ENCODE data around the gene FGF18. TPM values are rescaled to one million over a fixed set of nuclear protein-coding genes. Genes with fewer than 3 reads are reported as not detected.
A peak's percentile ranks its signal among the peaks of the same experiment; 100 is the strongest.

FGF18 gene
- total and polyA plus RNA-seq, 9 of the 15 experiments (the other 6 are each of a cell fraction or from before 2014, with no cell fraction given) = 0.05 to 0.18 (median 0.11) TPM; not detected in 6

DNA sequence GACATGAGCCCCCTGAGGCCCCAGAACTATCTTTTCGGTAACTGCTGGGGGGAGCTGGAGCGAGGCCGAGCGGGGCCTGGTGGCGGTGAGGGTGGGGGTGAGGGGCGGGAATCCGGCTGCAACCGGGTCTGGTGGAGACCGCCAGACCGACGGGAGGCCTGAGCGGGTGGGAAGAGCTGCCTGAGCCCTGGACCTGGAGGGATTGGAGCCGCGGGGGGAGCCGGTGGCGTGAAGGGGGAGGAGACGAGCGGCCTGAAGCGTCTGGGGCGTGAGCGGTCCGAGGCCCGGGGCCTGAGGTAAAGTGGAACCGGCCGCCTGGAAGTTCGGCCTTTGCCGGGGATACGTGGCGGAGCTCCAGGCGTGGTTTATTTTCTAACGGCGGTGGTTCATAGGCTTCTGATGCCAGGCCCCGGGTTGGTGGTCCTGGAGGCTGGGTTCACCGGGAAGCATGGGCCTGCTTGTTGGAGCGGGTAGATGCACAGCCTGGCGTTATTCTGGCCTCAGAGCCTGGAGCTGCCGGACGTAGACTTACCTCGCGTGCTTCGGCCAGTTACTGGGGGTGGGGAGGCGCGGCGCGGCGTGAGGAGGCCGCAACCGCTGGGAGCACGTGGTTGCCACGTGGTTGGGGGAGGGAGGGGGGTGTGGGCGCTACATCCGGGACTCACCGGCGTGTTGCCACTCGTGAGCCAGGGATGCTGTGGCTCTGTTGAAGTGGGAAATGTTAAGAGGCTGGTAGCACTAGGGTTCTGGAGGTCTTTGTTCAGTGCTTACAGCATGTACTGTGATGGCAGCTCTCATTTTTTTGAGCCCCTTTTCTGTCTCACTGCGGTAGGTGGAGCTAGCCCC is 31.3 kb upstream of the FGF18 start (continued):
- TF ChIP-seq MAFF (IDR thresholded peaks at IDR 0.05; ENCODE audit: low read length) = no peak
- TF ChIP-seq NR4A1 (CRISPR knock-in tag; IDR thresholded peaks at IDR 0.05) = no peak
- TF ChIP-seq NR4A1 (tag; IDR thresholded peaks at IDR 0.05) = 0 out of 2 replicates have a peak, but pooled peaks have one; percentile 41
- TF ChIP-seq, protein P1, sequence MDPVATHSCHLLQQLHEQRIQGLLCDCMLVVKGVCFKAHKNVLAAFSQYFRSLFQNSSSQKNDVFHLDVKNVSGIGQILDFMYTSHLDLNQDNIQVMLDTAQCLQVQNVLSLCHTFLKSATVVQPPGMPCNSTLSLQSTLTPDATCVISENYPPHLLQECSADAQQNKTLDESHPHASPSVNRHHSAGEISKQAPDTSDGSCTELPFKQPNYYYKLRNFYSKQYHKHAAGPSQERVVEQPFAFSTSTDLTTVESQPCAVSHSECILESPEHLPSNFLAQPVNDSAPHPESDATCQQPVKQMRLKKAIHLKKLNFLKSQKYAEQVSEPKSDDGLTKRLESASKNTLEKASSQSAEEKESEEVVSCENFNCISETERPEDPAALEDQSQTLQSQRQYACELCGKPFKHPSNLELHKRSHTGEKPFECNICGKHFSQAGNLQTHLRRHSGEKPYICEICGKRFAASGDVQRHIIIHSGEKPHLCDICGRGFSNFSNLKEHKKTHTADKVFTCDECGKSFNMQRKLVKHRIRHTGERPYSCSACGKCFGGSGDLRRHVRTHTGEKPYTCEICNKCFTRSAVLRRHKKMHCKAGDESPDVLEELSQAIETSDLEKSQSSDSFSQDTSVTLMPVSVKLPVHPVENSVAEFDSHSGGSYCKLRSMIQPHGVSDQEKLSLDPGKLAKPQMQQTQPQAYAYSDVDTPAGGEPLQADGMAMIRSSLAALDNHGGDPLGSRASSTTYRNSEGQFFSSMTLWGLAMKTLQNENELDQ (CRISPR knock-in tag; IDR thresholded peaks at IDR 0.05; ENCODE audit: borderline replicate concordance) = no peak
- TF ChIP-seq, protein P2, sequence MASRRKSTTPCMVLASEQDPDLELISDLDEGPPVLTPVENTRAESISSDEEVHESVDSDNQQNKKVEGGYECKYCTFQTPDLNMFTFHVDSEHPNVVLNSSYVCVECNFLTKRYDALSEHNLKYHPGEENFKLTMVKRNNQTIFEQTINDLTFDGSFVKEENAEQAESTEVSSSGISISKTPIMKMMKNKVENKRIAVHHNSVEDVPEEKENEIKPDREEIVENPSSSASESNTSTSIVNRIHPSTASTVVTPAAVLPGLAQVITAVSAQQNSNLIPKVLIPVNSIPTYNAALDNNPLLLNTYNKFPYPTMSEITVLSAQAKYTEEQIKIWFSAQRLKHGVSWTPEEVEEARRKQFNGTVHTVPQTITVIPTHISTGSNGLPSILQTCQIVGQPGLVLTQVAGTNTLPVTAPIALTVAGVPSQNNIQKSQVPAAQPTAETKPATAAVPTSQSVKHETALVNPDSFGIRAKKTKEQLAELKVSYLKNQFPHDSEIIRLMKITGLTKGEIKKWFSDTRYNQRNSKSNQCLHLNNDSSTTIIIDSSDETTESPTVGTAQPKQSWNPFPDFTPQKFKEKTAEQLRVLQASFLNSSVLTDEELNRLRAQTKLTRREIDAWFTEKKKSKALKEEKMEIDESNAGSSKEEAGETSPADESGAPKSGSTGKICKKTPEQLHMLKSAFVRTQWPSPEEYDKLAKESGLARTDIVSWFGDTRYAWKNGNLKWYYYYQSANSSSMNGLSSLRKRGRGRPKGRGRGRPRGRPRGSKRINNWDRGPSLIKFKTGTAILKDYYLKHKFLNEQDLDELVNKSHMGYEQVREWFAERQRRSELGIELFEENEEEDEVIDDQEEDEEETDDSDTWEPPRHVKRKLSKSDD (conservative IDR thresholded peaks at IDR 0.05; ENCODE audit: low read length) = no peak
- TF ChIP-seq POLR2G (IDR thresholded peaks at IDR 0.05; ENCODE audit: low read depth, low read length) = peak; percentile 89
- TF ChIP-seq FOXM1 (IDR thresholded peaks at IDR 0.05; ENCODE audit: low read depth) = no peak
- TF ChIP-seq FOXM1 (CRISPR knock-in tag; IDR thresholded peaks at IDR 0.05; ENCODE audit: low read depth) = 0 out of 2 replicates have a peak, but pooled peaks have one; percentile 72
- no peak for TF ChIP-seq TFAM (CRISPR knock-in tag; conservative IDR thresholded peaks at IDR 0.05)
- TF ChIP-seq, protein P3, sequence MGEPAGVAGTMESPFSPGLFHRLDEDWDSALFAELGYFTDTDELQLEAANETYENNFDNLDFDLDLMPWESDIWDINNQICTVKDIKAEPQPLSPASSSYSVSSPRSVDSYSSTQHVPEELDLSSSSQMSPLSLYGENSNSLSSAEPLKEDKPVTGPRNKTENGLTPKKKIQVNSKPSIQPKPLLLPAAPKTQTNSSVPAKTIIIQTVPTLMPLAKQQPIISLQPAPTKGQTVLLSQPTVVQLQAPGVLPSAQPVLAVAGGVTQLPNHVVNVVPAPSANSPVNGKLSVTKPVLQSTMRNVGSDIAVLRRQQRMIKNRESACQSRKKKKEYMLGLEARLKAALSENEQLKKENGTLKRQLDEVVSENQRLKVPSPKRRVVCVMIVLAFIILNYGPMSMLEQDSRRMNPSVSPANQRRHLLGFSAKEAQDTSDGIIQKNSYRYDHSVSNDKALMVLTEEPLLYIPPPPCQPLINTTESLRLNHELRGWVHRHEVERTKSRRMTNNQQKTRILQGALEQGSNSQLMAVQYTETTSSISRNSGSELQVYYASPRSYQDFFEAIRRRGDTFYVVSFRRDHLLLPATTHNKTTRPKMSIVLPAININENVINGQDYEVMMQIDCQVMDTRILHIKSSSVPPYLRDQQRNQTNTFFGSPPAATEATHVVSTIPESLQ (CRISPR knock-in tag; IDR thresholded peaks at IDR 0.05) = 0 out of 2 replicates have a peak, but pooled peaks have one; percentile 50
- peak; percentile 81 for TF ChIP-seq HNRNPH1 (optimal IDR thresholded peaks at IDR 0.05; ENCODE audit: low read depth, low read length)
- TF ChIP-seq, protein P4, sequence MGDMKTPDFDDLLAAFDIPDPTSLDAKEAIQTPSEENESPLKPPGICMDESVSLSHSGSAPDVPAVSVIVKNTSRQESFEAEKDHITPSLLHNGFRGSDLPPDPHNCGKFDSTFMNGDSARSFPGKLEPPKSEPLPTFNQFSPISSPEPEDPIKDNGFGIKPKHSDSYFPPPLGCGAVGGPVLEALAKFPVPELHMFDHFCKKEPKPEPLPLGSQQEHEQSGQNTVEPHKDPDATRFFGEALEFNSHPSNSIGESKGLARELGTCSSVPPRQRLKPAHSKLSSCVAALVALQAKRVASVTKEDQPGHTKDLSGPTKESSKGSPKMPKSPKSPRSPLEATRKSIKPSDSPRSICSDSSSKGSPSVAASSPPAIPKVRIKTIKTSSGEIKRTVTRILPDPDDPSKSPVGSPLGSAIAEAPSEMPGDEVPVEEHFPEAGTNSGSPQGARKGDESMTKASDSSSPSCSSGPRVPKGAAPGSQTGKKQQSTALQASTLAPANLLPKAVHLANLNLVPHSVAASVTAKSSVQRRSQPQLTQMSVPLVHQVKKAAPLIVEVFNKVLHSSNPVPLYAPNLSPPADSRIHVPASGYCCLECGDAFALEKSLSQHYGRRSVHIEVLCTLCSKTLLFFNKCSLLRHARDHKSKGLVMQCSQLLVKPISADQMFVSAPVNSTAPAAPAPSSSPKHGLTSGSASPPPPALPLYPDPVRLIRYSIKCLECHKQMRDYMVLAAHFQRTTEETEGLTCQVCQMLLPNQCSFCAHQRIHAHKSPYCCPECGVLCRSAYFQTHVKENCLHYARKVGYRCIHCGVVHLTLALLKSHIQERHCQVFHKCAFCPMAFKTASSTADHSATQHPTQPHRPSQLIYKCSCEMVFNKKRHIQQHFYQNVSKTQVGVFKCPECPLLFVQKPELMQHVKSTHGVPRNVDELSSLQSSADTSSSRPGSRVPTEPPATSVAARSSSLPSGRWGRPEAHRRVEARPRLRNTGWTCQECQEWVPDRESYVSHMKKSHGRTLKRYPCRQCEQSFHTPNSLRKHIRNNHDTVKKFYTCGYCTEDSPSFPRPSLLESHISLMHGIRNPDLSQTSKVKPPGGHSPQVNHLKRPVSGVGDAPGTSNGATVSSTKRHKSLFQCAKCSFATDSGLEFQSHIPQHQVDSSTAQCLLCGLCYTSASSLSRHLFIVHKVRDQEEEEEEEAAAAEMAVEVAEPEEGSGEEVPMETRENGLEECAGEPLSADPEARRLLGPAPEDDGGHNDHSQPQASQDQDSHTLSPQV (IDR thresholded peaks at IDR 0.05) = 0 out of 2 replicates have a peak, but pooled peaks have one; percentile 45
- TF ChIP-seq TAF9B (IDR thresholded peaks at IDR 0.05; ENCODE audit: partially characterized antibody) = no peak
- TF ChIP-seq, protein P5, sequence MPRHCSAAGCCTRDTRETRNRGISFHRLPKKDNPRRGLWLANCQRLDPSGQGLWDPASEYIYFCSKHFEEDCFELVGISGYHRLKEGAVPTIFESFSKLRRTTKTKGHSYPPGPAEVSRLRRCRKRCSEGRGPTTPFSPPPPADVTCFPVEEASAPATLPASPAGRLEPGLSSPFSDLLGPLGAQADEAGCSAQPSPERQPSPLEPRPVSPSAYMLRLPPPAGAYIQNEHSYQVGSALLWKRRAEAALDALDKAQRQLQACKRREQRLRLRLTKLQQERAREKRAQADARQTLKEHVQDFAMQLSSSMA (CRISPR knock-in tag; IDR thresholded peaks at IDR 0.05) = no peak
